Body of pancreas (tissue), 4 donors: ENCODE results near the gene PRRC2B.

Source experiments
- POLR2A ChIP-seq, 3 donors: fragments of 450-650 bp; IDR thresholded peaks; one replicate each; pipeline ENCODE4 v1.6.1; 2016; ENCODE audit warnings: antibody characterized with exemption in 3 of 3, mild to moderate bottlenecking in 2 of 3
- TF ChIP-seq, protein P1 (sequence below), 7 experiments: fragments of 450-650 bp in 4 of 7; fragments of 200-600 bp in 3 of 7; sonication (generic) in 3 of 7; IDR thresholded peaks; one replicate each; pipeline ENCODE4 v1.5.1; 2016 to 2019; ENCODE audit warnings: antibody characterized with exemption in 7 of 7

DNA sequence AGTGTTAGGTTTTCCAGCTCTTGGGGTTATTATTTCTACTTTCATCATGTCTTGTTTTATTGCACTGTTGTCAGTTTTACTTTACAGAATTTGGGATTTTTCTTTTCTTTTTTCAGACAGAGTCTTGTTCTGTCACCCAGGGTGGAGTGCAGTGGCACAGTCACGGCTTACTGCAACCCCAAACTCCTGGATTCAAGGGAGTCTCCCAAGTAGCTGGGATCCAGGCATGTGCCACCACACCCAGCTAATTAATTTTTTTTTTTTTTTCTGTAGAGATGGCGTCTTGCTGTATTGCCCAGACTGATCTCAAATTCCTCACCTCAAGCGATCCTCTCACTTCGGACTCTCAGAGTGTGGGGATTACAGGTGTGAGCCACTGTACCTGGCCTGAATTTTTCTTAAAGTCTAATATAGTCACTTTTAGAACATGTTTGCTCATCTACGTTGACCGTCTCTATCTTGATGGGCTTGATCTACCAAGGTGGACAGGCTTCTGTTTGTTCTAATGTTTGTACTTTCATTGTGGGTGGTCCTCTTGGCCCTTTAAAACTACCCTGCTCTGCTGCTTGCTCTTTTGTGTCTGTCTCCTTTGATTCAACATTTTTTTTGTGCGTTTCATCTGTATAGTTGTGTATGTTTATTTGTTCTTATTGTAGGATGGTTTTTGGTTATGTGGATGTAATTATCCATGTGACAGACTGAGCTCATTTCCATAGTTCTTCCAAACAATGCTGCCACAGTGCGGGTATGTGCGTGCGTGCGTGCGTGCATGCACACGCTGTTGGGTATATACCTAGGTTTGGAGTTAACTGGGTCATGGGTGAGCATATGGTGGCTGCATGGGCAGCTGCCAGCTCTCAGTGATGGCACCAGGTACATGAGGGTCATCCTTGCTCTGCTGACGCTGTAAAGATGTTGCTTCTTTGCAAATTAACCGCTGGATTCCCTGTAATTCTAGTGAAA, 18.1 kb downstream of the PRRC2B start:
- TF ChIP-seq, protein P1, sequence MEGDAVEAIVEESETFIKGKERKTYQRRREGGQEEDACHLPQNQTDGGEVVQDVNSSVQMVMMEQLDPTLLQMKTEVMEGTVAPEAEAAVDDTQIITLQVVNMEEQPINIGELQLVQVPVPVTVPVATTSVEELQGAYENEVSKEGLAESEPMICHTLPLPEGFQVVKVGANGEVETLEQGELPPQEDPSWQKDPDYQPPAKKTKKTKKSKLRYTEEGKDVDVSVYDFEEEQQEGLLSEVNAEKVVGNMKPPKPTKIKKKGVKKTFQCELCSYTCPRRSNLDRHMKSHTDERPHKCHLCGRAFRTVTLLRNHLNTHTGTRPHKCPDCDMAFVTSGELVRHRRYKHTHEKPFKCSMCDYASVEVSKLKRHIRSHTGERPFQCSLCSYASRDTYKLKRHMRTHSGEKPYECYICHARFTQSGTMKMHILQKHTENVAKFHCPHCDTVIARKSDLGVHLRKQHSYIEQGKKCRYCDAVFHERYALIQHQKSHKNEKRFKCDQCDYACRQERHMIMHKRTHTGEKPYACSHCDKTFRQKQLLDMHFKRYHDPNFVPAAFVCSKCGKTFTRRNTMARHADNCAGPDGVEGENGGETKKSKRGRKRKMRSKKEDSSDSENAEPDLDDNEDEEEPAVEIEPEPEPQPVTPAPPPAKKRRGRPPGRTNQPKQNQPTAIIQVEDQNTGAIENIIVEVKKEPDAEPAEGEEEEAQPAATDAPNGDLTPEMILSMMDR (IDR thresholded peaks at IDR 0.05) = no peak
- no peak for TF ChIP-seq POLR2A (IDR thresholded peaks at IDR 0.05)
